Sigmoid colon (tissue), 4 donors: ENCODE measurements around the gene RCOR1.

Source experiments
- CTCF ChIP-seq, 4 experiments: fragments of 450-650 bp in 3 of 4; fragments of 200-600 bp in 1 of 4; IDR thresholded peaks; one replicate each; pipeline ENCODE4 v1.5.1; 2016 to 2019; ENCODE audit warnings: antibody characterized with exemption in 4 of 4, mild to moderate bottlenecking in 3 of 4, moderate library complexity in 2 of 4
- EP300 ChIP-seq, 4 donors: sonication (generic); formaldehyde crosslinking; IDR thresholded peaks; one replicate each; pipeline ENCODE4 v1.6.1; 2017; ENCODE audit warnings: antibody characterized with exemption in 4 of 4
- POLR2A ChIP-seq, 2 donors: fragments of 450-650 bp; IDR thresholded peaks; one replicate each; pipeline ENCODE4 v1.6.1; 2016; ENCODE audit warnings: antibody characterized with exemption in 2 of 2, mild to moderate bottlenecking in 2 of 2, moderate library complexity in 2 of 2
- POLR2AphosphoS5 ChIP-seq, 4 donors: sonication (generic); formaldehyde crosslinking; IDR thresholded peaks; one replicate each; pipeline ENCODE4 v1.6.1; 2017; ENCODE audit warnings: antibody characterized with exemption in 4 of 4

- TF ChIP-seq EP300 (IDR thresholded peaks at IDR 0.05) (no peak), CTCF (IDR thresholded peaks at IDR 0.05) (no peak), POLR2AphosphoS5 (IDR thresholded peaks at IDR 0.05) (no peak), POLR2A (IDR thresholded peaks at IDR 0.05) (no peak)
Observed at GRCh38 chr14:102693006-102693755, 100.7 kb downstream of the RCOR1 start.
